C4-2B (cell line): ENCODE data around the gene FUS.

Source experiments
- ZFX ChIP-seq: fragments of 450-650 bp; IDR thresholded peaks from 2 replicates; pipeline ENCODE4 v1.6.1; 2017
- TF ChIP-seq, protein P1 (sequence below): fragments of 450-650 bp; conservative IDR thresholded peaks from 2 replicates; pipeline ENCODE4 v1.5.1; 2017; ENCODE audit warnings: mild to moderate bottlenecking

DNA sequence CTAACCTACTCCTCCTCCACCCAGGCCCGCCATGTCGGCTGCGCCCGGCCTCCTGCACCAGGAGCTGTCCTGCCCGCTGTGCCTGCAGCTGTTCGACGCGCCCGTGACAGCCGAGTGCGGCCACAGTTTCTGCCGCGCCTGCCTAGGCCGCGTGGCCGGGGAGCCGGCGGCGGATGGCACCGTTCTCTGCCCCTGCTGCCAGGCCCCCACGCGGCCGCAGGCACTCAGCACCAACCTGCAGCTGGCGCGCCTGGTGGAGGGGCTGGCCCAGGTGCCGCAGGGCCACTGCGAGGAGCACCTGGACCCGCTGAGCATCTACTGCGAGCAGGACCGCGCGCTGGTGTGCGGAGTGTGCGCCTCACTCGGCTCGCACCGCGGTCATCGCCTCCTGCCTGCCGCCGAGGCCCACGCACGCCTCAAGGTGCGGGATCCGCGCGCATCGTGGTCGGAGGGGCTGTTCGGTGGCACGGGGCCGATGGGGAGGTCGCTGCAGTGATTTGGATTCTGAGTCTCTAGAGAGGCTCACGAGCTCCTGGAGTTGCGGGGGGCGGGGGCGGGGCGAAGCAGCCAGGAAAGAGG is 34.9 kb downstream of the FUS start:
- TF ChIP-seq, protein P1, sequence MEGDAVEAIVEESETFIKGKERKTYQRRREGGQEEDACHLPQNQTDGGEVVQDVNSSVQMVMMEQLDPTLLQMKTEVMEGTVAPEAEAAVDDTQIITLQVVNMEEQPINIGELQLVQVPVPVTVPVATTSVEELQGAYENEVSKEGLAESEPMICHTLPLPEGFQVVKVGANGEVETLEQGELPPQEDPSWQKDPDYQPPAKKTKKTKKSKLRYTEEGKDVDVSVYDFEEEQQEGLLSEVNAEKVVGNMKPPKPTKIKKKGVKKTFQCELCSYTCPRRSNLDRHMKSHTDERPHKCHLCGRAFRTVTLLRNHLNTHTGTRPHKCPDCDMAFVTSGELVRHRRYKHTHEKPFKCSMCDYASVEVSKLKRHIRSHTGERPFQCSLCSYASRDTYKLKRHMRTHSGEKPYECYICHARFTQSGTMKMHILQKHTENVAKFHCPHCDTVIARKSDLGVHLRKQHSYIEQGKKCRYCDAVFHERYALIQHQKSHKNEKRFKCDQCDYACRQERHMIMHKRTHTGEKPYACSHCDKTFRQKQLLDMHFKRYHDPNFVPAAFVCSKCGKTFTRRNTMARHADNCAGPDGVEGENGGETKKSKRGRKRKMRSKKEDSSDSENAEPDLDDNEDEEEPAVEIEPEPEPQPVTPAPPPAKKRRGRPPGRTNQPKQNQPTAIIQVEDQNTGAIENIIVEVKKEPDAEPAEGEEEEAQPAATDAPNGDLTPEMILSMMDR: no peak
- no peak for TF ChIP-seq ZFX
